HG03066 (cell line): ENCODE data around the gene GPC6.

Experiments
- ATAC-seq: cut with Tn5 transposase; IDR thresholded peaks from one replicate; pipeline ENCODE4 v1.9.1; 2021; ENCODE audit warnings: low read depth; ENCODE audit not compliant: unreplicated experiment

Gene GPC6

GRCh38 chr13:94243551-94243950 lies 1016.9 kb downstream of the GPC6 start:
- no peak for ATAC-seq

GRCh38 chr13:94246495-94246894 lies 1019.9 kb downstream of the GPC6 start:
- ATAC-seq = no peak

GRCh38 chr13:94247890-94248289 lies 1021.3 kb downstream of the GPC6 start:
- no peak for ATAC-seq

GRCh38 chr13:94248454-94249228 lies 1022.0 kb downstream of the GPC6 start:
- no peak for ATAC-seq

- no peak for ATAC-seq
These were observed 1022.9 kb downstream of the GPC6 start for GRCh38 chr13:94249512-94249911.

GRCh38 chr13:94251831-94252608 lies 1025.4 kb downstream of the GPC6 start:
- no peak for ATAC-seq

GRCh38 chr13:94254737-94255136 lies 1028.1 kb downstream of the GPC6 start:
- no peak for ATAC-seq

- no peak for ATAC-seq
These were observed 1030.1 kb downstream of the GPC6 start for GRCh38 chr13:94256721-94257120.

GRCh38 chr13:94259984-94260383 lies 1033.4 kb downstream of the GPC6 start:
- ATAC-seq = no peak

- no peak for ATAC-seq
These were observed 1034.6 kb downstream of the GPC6 start for GRCh38 chr13:94261163-94261562.

- ATAC-seq = no peak
These were observed 1036.4 kb downstream of the GPC6 start for GRCh38 chr13:94263038-94263437.

GRCh38 chr13:94267581-94268366 lies 1041.2 kb downstream of the GPC6 start:
- ATAC-seq = no peak

GRCh38 chr13:94268661-94269060 lies 1042.1 kb downstream of the GPC6 start:
- no peak for ATAC-seq

- no peak for ATAC-seq
These were observed 1043.0 kb downstream of the GPC6 start for GRCh38 chr13:94269557-94269956.

GRCh38 chr13:94270556-94270955 lies 1043.9 kb downstream of the GPC6 start:
- no peak for ATAC-seq

- ATAC-seq = no peak
These were observed 1045.4 kb downstream of the GPC6 start for GRCh38 chr13:94272038-94272437.

GRCh38 chr13:94280349-94280748 lies 1053.7 kb downstream of the GPC6 start:
- no peak for ATAC-seq

- ATAC-seq = no peak
These were observed 1054.2 kb downstream of the GPC6 start for GRCh38 chr13:94280845-94281244.

GRCh38 chr13:94286581-94286980 lies 1060.0 kb downstream of the GPC6 start:
- ATAC-seq = no peak

- no peak for ATAC-seq
These were observed 1065.2 kb downstream of the GPC6 start for GRCh38 chr13:94291631-94292322.

- ATAC-seq = no peak
These were observed 1065.7 kb downstream of the GPC6 start for GRCh38 chr13:94292323-94292640.
